HG02610 (cell line): ENCODE results near the gene DFFB.
"Not testable (repeated sequence)": the region's sequence is repeated elsewhere in the genome, so short reads cannot be mapped to it uniquely, and the experiment has no call there.

ENCODE experiments used
- ATAC-seq: cut with Tn5 transposase; IDR thresholded peaks from one replicate; pipeline ENCODE4 v1.9.1; 2021; ENCODE audit warnings: mild to moderate bottlenecking, moderate library complexity; ENCODE audit not compliant: unreplicated experiment

DFFB gene

DNA sequence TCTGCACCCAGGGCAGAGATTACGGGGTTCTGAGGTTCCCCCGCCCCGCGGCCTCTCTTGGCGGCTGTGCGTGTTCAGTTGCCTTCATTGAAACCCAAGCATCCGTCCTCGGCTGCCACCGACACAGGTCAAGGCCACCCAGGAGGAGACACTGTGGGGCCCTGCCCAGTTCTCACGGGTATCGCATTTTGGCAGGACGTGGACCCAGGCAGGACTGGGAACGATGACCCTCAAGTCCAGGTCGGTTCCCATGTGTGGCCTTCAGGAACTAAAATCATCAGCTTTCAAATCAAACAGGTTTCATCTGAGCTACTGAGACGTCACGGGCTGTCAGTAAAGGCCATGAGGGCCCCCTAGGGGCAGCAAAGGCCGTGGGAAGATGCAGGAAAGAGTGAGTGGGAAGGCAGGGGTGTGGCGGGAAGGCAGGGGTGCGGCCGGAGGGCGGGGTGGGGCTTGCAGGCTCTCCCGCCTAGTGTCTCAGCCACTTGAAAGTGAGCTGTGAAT is 49.8 kb downstream of the DFFB start:
- no peak for ATAC-seq

DNA sequence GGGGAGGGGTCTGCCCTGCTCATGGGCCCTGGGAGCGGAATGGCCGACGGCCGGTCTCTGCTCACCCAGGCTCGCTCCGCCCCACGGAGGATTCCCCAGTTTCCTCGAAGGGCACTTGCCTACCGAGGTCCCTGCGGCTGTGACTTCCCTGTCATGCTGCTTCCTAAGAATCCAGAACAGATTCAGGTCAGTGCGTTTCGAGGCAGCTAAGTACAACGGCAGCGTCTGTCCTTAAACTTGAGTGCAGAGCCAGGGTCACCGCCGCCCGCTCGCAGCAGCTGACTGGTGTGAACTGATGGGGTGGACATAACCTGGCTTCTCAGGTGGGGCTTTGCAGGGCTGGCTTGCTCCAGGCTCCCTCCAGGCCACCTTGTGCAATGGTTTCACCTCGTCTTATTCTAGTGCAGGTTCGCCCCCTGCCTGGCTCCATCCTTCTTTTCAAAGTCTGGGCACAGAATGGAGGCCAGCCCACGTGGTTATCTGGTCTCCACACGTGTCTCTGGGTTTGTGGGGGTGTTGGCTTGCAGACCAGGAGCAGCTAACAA is 50.4 kb downstream of the DFFB start:
- no peak for ATAC-seq

DNA sequence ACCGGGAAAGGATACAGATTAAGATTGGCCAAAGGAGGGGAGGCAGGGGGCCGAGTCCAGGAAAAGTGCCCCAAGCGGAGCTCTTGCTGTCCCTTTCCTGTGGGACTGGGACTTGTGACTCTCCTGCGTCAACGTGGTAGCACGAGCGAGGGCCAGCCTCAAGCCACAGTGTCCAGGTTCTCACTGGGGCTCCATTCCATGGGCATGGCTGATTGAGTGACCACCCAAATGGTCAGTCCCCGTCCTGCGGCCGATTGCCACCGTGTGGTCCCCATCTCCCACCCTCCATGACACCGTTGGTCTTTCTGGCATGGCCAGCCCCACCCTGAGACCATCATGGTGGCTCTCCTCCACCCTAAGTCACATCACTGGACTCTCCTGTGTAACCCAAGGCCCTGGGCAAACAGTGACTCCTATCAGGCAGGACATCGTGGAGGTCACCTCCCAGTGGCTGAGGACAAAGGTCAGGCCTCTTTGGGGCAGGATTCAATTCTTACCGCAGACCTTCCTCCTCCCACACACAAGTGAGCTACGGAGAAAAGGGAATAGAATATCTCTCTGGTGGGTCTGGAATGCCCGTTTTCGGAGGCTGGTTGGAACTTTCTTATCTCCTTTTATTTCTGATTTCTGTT is 51.7 kb downstream of the DFFB start:
- ATAC-seq, result no peak

- ATAC-seq, result no peak
These were observed 52.3 kb downstream of the DFFB start for GRCh38 chr1:3909615-3910014.

DNA sequence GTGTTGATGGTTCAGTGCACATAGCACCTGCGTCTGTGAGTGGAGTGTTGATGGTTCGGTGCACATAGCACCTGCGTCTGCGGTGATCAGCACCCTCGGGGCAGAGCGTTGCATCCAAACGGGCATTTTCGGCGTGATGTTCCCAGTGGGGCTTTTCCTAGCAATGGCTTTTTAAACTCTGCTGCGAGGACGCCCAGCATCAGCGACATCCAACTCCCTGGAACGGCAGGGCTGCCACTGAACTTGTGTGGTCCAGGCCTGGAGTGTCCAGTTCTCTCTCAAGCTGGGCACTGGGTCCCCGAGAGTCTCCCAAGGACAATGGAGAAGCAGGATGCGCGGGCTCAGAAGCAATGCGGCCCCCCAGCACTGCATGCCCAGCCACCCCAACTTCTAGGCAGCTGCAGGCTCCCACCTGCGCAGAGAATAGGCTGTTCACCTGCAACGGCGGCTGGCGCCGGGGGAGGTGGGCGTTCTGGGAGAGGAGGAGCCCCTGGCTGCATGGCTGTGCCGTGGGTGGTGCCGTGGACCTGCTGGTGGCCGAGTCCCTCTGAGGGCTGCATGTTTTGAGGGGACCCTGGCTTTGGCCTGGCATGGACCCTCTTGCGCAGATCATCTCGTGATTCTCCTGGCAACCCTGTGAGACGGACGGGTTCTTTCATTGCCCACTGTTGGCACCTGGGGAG is 52.9 kb downstream of the DFFB start:
- ATAC-seq, result no peak

GRCh38 chr1:3910857-3911845 is 53.9 kb downstream of the DFFB start:
- no peak for ATAC-seq

GRCh38 chr1:3911981-3912808 is 54.9 kb downstream of the DFFB start:
- ATAC-seq, result no peak

GRCh38 chr1:3912809-3913685 is 55.8 kb downstream of the DFFB start:
- no peak for ATAC-seq

GRCh38 chr1:3914331-3914851 is 57.1 kb downstream of the DFFB start:
- no peak for ATAC-seq

GRCh38 chr1:3914911-3915310 is 57.6 kb downstream of the DFFB start:
- no peak for ATAC-seq

DNA sequence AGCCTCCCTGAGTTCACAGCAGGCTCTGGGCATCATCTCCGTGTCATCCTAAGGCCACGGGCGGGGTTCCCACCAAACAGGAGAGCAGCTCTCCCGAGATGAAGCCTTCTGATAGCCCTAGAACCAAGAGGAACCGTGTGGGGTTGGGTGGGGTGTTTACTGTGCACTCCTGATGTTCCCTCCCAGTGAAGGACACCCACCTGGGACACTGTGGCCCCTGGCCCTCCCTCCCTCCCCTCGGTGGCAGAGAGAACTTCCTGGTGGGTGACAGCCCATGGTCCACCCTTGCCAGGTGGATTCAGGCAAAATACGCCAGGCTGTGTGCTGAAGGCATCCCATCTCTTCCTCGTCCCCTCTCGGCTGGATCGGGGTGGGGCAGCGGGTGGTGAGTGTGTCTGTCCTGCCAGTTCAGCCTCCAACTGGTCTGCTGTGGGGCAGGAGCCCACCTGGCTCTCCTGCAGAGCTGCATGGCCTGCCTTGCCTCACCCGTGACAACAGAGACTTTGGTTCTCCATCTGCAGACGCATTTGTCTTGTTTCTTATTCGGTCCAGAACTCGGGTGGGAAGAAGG is 58.4 kb downstream of the DFFB start:
- no peak for ATAC-seq

DNA sequence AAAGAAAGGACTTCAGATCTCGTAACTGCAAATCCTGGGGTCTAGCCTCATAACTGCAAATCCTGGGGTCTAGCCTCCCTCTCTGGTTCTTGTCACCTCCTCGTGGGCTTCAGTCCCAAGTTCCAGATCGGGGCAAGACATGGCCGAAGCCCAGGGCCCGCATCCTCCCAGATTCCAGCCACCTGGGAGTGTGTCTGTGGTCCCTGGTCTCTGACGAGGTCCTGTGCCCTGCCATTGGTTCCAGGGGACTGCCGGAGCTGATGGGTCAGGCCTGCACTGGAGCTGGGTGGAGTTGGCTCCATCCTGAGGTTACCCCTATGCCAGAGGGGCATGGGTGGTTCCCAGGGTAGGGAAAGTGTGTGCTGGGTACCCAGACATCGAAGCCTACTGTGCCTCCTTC is 60.5 kb downstream of the DFFB start:
- ATAC-seq, result no peak

DNA sequence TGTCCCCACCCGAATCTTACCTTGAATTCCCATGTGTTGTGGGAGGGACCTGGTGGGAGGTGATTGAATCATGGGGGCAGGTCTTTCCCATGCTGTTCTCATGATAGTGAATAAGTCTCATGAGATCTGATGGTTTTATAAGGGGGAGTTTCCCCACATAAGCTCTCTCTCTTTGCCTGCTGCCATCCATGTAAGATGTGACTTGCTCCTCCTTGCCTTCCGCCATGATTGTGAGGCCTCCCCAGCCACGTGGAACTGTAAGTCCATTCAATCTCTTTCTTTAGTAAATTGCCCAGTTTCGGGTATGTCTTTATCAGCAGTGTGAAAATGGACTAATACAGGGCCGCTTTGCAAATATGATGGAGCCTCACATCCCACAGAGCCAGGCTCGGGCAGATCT is 61.1 kb downstream of the DFFB start:
- ATAC-seq, result not testable (repeated sequence)

GRCh38 chr1:3918966-3919611 is 61.8 kb downstream of the DFFB start:
- ATAC-seq, result no peak

DNA sequence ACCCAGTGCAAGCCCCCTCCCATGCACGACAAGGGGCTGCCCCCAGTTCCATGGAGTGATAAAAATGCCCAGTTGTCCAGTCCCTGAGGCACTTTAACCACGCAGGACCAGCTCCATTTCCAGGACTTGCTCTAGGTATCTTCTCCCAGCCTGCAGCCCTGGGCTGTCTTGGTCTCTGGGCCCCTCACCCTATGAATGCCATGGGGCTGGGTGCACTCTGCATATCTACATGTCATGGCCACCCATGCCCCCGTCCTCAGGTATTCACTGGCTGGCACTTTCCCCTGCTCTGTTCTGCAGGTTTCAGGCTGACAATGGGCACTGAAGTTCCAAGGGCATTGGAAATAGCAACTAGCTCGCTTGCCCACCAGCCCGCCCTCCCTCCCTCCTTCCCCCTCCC is 62.4 kb downstream of the DFFB start:
- no peak for ATAC-seq

DNA sequence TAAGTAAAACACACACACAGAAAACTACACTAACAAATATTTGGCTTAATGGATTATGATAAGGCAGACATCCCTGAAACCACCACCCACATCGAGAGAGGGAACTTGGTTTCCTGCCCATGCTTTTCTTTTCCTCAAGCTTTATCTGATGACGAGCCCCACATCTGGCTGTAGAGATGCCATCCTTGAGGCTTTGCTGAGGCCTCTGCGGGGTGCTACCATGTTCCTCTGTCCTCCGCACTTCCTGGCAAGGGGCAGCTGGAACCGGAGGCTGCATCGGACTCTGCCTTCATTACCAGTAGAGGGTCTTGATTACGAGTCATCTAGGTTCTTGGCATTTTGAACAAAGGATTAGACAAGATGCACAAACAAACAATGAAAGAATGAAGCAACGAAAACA is 64.5 kb downstream of the DFFB start:
- no peak for ATAC-seq

- ATAC-seq, result no peak
These were observed 65.0 kb downstream of the DFFB start for GRCh38 chr1:3922201-3922725.

- ATAC-seq, result no peak
These were observed 65.6 kb downstream of the DFFB start for GRCh38 chr1:3922851-3923250.
